ENCODE measurements around the gene DDX17.
A peak's percentile ranks its signal among the peaks of the same experiment; 100 is the strongest.

Gene DDX17

DNA sequence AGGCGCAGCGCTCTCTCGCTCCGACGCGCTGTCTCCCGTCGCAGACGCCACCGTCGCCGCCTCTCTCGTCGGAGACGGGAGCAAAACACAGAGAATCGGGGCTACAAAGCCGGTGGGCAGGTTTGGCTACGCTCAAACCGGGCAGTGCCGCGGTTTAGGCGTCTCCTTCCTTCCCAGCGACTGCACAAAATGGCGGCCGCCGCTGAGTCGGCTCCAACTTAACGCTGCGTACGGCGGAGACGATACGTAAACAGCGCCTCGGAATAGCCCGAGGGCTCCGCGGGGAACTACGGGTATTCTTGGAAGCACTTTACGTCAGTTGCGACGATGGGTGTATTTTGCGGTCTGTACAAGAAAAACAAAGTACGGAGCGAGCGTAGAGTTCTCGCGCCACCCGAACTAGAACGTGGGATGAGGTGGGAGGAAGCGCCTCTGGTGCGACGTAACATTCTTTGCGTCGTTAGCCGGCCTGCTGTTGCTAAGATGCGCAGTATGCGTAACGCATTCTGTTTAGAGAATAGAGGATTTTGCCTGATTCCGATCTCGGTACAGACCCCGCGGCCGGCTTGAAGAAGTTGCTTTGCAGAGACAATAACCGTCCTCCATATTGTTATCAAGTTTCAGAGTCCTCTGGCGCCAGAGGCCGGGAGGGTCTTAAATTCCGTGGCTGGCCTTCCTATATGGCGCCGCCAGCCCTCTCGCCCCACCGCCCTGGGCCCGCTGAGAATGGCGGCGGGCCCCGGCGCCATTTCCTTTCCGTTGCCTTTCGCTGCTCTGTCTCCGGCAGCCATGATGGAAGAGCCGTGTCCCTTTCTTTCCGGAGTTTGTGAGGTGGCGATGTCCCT, at the start of gene DDX17:
Gene DDX17, minus strand, starts transcription at position 194 of the 845 bp plus-strand sequence.
- DNase-seq (ENCODE audit: low read depth in 2 of 2) = peak; percentile 86 to 87

DNA sequence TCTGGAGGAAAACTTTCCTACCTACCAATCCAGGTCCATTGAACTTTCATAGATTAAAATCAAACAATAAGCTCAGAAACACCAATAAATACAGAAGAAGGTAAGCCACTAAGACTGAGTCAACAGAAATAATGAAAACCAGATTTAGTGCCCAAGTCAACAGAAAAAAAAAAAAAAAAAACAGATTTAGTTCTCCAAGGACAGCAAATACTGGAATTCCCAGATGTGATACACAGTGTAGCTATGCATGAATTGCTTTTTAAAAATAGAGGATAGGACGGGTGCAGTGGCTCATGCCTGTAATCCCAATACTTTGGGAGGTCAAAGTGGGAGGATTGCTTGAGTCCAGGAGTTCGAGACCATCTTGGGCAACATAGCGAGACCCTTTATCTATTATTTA, 48.2 kb upstream of the DDX17 start:
- DNase-seq (ENCODE audit: low read depth in 2 of 2) = no peak

DNA sequence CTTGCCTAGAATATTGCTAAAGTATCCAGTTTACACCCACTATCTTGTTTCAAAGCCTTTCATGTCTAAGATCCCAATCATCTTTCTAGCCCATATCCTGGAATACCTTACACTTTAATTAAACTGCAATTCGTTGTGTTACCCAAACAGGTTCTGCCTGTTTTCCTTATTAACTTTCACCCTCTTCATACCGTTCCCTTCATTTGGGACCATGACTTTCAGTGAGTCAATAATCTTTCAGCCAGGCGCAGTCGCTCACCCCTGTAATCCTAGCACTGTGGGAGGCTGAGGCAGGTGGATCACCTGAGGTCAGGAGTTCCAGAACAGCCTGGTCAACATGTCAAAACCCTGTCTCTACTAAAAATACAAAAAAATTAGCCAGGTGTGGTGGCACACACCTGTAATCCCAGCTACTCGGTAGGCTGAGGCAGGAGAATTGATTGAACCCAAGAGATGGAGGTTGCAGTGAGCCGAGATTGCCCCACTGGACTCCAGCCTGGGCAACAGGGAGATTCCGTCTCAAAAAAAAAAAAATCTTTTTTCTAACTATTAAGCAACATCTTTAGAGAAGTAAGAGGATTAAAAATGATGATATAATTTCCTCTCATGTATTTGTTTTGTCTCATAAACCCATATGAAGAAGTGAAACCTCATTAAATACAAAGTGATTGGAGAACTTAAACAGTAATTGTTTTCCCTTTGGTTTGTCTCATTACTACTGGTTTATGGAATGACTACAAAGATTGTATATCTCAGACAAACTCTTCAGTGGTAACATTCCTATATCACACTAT, 43.2 kb upstream of the DDX17 start:
- DNase-seq (ENCODE audit: low read depth in 2 of 2) = no peak

DNA sequence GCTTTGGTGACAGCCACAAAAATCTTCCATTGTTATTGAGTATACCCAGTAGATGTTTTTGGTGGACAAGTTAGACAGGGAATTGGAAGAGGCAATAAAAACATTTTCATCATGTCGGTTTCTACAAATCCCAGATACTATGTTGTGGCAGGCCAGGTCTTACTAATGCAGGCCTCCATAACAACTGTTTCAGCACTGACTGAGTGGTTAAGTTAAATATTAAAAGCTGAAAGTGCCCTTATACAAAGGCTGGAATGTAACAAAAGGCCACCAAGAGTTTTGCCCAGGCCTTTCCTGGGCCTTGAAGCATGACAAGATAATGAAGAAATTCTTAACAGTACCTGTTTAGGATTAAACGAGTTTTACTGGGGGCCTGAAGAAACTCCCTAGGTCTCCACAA, 34.6 kb upstream of the DDX17 start:
- no peak for DNase-seq (ENCODE audit: low read depth in 2 of 2)

DNA sequence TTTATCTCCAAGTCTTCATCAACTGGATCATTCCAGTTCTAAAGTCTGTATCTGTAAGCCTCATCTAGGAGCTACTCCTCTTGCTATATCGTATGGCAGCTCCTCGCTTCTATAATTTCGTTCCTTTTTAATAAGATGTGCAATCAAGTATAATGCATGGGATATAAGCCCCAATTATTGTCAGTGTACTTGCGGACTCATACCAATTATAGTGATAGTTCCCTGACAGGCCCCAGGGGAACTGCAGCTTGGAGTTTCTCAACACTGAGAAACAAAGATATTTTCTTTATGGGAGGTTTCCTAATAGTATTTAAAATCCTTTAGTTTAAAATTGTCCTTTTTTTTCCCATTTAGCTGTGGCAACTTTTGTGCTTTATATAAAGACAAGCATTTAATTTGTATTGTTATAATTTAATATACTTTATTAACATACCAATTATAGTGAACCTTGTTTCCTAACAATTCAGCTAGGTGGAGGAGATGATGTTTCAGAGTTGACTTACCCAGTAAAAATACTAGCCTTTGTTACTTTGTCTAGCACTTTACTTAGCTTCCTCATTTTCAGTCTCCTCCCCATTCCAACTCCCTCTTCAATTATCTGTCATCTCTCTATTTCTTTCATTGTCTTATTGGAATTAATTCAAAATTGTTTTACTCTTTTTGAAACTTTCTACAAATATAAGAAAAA, 25.3 kb upstream of the DDX17 start:
- no peak for DNase-seq (ENCODE audit: low read depth in 2 of 2)

DNA sequence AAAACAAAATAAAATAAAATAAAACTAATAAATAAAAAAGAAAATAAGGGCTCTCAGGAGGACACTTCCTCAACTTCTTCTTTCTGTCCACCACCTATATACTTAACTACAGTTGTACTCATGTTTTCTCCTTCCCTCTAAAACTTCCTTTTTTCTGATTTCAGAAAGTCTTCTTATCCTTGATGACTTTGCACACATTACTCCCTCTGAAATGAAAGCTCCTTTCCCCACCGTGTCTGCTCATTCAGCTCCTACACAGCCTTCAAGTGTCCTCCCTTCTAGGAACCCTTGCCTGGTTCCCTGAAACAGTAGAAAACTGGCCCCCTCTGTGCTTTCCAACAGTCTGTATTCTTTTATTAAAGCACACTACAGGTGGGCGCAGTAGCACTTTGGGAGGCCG, 18.3 kb upstream of the DDX17 start:
- no peak for DNase-seq (ENCODE audit: low read depth in 2 of 2)

DNA sequence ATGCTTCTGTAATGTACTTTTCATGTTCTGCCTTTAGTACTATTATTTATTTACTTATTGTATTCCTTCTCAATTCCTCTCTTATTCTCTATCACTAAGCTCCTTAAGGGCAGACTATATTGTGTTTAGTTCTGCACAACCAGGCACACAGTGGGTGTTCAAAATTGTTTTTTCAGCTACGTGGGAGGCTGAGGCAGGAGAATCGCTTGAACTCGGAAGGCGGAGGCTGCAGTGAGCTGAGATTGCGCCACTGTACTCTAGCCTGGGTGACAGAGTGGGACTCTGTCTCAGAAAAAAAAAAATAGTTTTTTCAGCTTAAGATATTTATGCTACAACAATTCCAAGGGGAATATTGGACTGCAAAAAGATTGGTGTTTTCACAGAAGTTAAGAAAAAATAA, 17.4 kb upstream of the DDX17 start:
- DNase-seq (ENCODE audit: low read depth in 2 of 2) = no peak

DNA sequence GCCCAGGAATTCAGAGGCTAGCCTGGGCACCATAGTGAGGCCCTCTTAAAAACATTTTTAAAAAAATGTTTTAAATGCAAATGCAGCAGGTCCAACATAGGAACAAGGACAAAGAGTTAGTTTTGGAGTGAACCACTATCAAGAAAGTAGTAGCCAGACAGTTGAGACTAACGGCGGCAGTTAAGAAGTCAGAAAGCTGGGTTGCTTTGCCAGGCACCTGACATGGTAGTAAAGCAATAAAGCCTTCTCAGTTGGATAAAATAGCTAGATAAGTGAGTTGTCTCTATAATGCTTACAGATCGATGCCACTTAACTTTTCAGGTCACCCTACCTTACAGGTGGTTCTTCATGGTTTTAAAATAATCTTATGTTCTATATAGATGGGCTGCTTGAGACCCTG, 16.9 kb upstream of the DDX17 start:
- DNase-seq (ENCODE audit: low read depth in 2 of 2) = no peak

DNA sequence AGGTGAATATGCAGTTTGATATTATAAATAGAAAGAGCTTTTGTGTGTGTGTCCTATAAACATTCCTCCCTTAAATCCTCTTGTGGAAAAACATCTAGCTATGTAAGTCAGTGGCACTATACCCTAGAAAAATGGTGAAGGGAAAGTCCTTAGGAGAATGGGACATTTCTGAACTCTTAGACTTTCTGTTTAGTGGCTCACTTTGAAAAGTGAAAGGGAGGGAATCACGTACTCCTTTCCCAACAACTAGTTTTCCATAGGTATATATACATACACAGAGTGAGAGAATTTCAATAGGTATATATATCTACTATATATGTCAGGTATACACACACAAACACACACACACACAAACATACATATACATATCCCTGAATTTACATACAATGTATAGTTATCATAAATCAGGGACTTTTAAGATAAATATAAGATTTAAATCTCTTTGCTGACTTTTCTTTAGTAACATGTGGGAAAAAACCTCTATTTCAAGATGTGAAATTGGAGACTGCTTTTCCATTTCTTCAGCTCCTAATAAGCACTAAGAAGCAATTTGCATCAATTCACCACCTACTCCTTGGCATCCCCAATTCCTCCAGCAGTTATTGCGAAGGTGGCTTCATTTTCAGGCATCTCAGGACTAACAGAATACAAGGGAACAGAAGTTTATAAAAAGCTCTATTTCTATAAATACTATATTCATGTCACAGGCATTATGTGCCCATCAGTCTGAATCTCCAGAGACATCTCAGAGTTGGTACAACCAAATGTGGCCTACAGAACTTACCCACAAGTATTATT, 13.5 kb upstream of the DDX17 start:
- no peak for DNase-seq (ENCODE audit: low read depth in 2 of 2)

DNA sequence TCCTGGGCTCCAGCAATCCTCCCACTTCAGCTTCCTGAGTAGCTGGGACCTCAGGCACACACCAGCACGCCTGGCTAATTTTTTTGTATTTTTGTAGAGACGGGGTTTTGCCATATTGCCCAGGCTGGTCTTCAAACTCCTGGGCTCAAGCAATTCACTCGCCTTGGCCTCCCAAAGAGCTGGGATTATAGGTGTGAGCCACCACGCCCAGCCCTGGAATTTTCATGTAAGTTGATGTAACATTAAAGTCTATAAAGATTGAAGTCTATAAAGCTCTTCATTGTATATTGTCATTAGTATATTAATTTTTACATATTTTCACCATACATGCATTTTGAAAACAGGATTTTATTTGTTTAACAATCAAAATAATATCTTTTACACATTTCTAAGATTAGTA, 12.5 kb upstream of the DDX17 start:
- no peak for DNase-seq (ENCODE audit: low read depth in 2 of 2)

DNA sequence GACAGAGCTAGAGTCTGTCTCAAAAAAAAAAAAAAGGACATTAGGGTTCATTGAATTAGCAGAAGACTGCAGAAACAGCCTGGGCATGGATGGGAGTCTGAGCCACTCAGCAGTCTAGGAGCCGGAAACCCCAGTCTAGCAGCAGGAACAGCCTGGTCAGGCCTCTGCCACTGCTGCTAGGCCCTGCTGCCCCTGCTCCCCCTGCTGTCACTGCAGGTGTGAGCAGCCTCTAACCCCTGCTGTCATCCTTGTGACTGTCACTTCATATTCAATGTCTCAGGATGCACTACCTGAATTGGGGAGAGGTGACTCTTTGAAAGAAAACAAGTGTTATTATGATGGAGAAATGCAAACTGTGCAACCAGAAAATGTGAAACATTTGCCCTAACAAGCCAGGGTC, 7.0 kb upstream of the DDX17 start:
- peak in 1 of 2 donors; percentile 19 for DNase-seq (ENCODE audit: low read depth in 2 of 2)

DNA sequence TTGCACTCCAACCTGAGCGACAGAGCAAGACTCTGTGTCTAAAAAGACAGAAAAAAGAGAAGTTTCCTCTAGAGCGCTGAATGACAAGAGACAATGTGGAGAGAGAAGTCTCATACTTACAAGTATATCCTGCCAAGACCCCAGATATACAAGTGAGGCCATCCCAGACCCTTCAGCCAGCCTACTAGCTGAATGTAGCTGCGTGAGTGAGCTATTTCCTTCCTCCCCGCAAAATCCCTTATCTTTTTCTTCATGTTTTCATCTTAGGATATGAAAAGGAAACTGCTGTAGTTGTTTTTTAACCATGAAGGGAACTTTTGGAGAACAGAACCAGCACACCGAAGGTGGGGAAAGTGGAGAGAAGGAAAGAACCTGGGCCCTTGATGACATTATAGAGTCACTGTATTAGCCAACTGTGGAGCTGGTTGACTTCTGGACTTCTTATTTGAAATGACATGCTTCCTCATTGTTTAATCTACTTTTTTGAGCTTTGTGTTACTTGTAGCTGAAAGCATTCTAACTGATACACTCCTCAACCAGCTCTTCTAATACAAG, 4.4 kb upstream of the DDX17 start:
- no peak for DNase-seq (ENCODE audit: low read depth in 2 of 2)

DNA sequence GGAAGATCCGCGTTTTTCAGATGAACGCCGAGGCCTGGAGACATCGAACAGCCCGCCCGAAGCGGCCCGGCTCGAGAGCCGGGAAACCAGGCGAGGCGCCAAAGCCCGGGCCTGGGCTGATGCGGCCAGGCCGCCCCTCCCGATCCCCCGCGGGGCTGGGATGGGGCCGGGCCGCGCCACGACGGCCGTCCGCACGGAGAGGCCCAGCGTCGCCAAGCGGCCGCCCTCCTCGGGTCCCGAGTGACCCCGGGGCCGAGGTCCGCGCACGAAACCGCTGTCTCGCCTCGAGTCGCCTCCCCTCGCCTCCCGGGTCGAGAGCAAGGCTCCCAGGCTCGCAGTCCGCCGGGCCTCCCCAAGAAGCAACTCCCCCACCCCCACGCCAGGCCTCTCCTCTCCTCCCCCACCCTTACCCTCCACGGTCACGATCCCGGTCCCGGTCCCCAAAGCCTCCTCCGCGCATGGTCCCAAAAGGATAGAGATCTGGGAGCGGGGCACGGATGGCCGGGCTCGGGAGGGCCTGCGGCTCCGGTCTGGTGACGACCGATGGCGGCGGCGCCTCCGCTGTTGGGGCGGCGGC, 482 bp downstream of the DDX17 start:
- peak; percentile 23 to 30 for DNase-seq (ENCODE audit: low read depth in 2 of 2)

DNA sequence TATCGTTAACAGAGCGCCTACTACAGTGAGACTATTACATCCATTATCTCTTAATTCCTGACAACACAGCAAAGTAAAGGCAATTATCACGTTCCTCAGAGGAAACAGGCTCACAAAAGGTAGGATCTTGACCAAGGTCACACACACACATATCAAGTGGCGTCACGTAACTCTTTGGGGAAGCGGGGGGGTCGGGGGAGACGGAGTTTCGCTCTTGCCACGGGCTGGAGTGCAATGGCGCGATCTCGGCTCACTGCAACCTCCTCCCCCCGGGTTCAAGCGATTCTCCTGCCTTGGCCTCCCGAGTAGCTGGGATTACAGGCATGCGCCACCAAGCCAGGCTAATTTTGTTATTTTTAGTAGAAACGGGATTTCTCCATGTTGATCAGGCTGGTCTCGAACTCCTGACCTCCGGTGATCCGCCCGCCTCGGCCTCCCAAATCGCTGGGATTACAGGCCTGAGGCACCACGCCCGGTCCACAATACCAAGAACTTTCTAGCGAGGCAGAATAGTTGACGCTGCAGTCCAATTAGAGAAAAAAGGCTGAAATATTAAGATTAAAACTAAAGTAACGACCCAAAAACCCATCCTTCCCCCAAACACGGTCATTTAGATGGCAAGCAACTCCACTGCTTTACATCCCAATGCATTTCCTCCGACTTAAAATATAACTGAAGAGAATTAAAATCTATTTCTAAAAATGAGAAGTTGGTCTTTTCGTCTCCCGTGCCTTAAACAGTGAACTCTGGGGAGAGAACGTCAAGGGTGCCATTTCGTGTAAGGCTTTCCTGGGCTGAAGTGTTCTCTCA, 1.2 kb downstream of the DDX17 start:
- DNase-seq (ENCODE audit: low read depth in 2 of 2) = peak; percentile 45 to 51

DNA sequence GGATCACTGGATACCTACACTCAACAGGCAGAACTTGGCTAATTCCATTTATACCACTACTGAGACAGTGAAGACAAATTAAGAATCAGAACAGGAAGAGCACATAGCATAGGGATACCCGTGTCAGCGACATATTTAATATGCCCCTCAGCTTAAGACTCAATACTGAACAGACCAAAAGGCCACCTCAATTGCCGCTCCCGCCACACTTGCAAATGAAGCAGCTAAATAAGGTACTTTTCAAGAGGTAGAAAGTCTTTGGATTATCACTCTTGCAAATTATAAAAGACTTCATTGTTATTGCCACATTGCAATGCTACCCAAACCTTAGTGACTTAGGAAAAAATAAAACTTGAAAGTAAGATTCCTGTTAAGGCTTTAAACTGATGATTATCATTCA, 3.1 kb downstream of the DDX17 start:
- DNase-seq (ENCODE audit: low read depth in 2 of 2) = no peak

DNA sequence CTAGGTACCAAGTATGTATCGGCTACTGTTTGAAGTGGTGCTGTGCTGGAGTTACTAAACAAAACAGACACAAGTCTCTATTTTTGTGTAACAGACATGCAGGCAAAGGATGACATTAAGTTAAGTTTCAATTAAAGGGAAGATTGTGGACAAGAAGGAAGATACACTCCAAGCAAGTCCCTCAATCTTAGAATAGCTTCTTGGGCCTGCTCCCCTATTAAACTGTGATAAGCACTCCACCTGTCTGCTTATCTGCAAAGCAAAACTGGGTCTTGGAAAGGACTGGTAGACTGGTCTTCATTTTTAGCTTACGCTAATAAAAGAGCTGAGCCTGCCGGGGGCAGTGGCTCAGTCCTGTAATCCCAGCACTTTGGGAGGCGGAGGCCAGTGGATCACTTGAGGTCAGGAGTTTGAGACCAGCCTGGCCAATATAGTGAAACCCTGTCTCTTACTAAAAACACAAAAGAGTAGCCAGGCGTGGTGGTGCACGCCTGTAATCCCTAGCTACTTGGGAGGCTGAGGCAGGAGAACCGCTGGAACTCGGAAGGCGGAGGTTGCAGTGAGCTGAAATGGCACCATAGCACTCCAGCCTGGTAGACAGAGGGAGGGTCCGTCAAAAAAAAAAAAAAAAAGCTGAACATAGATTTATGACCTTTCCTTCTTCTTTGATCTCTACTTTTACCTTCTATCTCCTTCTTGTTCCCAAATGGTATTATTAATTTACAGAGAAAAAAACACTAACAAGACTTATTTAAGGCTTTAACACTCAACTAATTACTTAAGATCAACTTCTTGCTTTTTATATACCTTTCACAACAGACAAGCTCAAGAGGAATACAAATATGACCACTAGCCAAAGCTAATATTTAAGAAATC, 4.1 kb downstream of the DDX17 start:
- no peak for DNase-seq (ENCODE audit: low read depth in 2 of 2)

DNA sequence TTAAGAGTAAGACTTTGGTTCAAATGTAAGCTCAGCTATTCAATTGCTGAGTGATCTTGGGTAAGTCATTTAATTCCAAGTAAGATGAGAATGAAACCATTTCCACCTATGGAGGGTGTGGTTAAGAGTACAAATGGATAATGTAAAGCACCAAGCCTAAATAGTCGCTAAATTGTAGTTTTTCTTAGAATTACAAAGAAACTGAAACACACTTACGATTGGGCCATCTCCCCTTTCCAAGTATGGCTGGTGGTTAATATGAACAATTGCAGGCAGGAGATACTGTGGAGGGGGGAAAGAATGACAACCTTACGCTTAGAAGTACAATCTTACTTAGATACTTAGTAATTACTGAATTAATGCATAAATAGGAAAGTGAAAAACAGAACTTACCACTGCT, 8.2 kb downstream of the DDX17 start:
- DNase-seq (ENCODE audit: low read depth in 2 of 2) = no peak

DNA sequence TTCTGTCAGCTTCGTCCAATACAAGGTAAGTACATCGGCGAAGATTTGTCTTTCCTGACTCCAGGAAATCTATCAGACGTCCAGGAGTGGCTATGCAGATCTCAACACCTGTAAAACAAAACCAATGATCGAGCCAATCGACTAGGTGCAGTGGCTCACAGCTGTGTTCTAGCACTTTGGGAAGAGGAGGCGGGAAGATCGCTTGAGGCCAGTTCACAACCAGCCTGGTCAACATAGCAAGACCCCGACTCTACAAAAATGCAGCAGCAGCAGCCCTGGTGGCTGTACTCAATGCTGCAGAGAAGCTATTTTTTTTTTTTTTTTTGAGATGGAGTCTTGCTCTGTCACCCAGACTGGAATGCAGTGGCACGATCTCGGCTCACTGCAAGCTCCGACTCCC, 11.2 kb downstream of the DDX17 start:
- DNase-seq (ENCODE audit: low read depth in 2 of 2) = no peak

DNA sequence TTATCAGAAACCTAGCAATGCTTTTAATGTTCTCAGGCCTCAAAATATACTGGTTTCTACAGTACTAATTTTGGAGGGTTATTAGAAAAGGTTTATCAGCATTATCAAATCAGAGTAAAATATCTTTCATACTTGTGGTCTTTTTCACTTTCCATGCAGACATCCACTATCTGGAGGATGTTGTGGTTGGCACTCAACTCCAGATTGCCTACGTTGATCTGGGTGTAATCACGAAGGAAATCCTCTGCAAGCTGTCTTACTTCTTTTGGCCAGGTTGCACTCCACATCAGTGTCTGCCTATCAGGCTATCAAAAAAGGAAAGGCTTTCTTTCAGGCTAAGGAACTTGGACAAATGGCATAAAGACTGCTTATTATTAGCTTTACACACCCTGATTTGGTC, 11.6 kb downstream of the DDX17 start:
- DNase-seq (ENCODE audit: low read depth in 2 of 2) = no peak

All from stimulated activated CD8-positive, alpha-beta memory T cell treated with anti-CD3 and anti-CD28 coated beads, Interleukin-15, amount 100 ng/mL, for 48 hours (primary cell).